Measurements from ENCODE around the gene CDC42SE2. TPM values are rescaled to one million over a fixed set of nuclear protein-coding genes. Genes with fewer than 3 reads are reported as not detected.
A peak's percentile ranks its signal among the peaks of the same experiment; 100 is the strongest.

Gene CDC42SE2
- total RNA-seq, 4 donors from 2014 or later: 71.8 to 118 (median 91.8) TPM

- in situ Hi-C loops (cut with MboI; ENCODE audit: low pct_ligation_motif_present in 1 of 4, low pct_unique_long_range_greater_than_20kb in 1 of 4, low sequenced_read_pairs in 3 of 4): loop anchor here in 1 of 4 donors (10.0 kb wide), 1 partner anchor 100 kb away; the partner anchor contains the start of gene HINT1
- 0 to 1% methylated on average over 8 to 31 of the region's 34 CpGs for WGBS, 2 donors (ENCODE audit: low coverage in 1 of 2)
- Histone ChIP-seq H3K27me3 (no peaks in the 10 kb centered on the region), H3K27ac (peak overlapping the region; percentile 93 to 98 (median 98)), H3K4me1 (peaks cover 5 to 49% (median 28%) of the 10 kb centered on the region in 4 donors), H3K36me3 (no peaks in the 10 kb centered on the region), H3K4me3 (peak overlapping the region; percentile 80 to 100 (median 96)), H3K9me3 (no peaks in the 10 kb centered on the region)
- peak; percentile 46 for DNase-seq
- TF ChIP-seq POLR2A (IDR thresholded peaks at IDR 0.05) (no peak), EP300 (IDR thresholded peaks at IDR 0.05; ENCODE audit: low read depth) (no peak), CTCF (IDR thresholded peaks at IDR 0.05) (no peak), POLR2AphosphoS5 (IDR thresholded peaks at IDR 0.05) (no peak)
- intact Hi-C loops (cut with DNase I; ENCODE audit: low total_unique reads): no loop called here
Measured at GRCh38 chr5:131264451-131265099, 722 bp downstream of the CDC42SE2 start.

GRCh38 chr5:131265311-131265803 is 1.5 kb downstream of the CDC42SE2 start:
- H3K9me3 ChIP-seq: no peaks in the 10 kb centered on the region
- in situ Hi-C loops (cut with MboI; ENCODE audit: low pct_ligation_motif_present in 1 of 4, low pct_unique_long_range_greater_than_20kb in 1 of 4, low sequenced_read_pairs in 3 of 4) (loop anchor here in 1 of 4 donors (10.0 kb wide), 1 partner anchor 101 kb away; the partner anchor contains the start of gene HINT1), intact Hi-C loops (cut with DNase I; ENCODE audit: low total_unique reads) (no loop called here)
- peaks cover 6 to 57% (median 32%) of the 10 kb centered on the region in 4 donors for H3K4me1 ChIP-seq
- H3K27ac ChIP-seq: peak overlapping the region; percentile 93 to 98 (median 98)
- TF ChIP-seq EP300 (IDR thresholded peaks at IDR 0.05; ENCODE audit: low read depth): no peak
- no peak for TF ChIP-seq POLR2A (IDR thresholded peaks at IDR 0.05)
- TF ChIP-seq CTCF (IDR thresholded peaks at IDR 0.05): peak; percentile 44 to 80 (median 55)
- TF ChIP-seq POLR2AphosphoS5 (IDR thresholded peaks at IDR 0.05): peak in 2 of 3 donors; percentile 43 to 66
- DNase-seq: no peak
- 17 to 25% methylated on average over 2 of the region's 2 CpGs for WGBS, 2 donors (ENCODE audit: low coverage in 1 of 2)
- H3K27me3 ChIP-seq: no peaks in the 10 kb centered on the region
- H3K36me3 ChIP-seq: no peaks in the 10 kb centered on the region
- H3K4me3 ChIP-seq: peak overlapping the region; percentile 80 to 100 (median 96)

- no peaks in the 10 kb centered on the region for H3K36me3 ChIP-seq
- 59 to 70% methylated on average over 12 to 16 of the region's 16 CpGs for WGBS, 2 donors (ENCODE audit: low coverage in 1 of 2)
- DNase-seq: no peak
- H3K27ac ChIP-seq: peak overlapping the region; percentile 93 to 98 (median 98)
- in situ Hi-C loops (cut with MboI; ENCODE audit: low pct_ligation_motif_present in 1 of 4, low pct_unique_long_range_greater_than_20kb in 1 of 4, low sequenced_read_pairs in 3 of 4) (loop anchor here in 1 of 4 donors (10.0 kb wide), 1 partner anchor 102 kb away; the partner anchor contains the start of gene HINT1), intact Hi-C loops (cut with DNase I; ENCODE audit: low total_unique reads) (no loop called here)
- TF ChIP-seq CTCF (IDR thresholded peaks at IDR 0.05) (no peak), EP300 (IDR thresholded peaks at IDR 0.05; ENCODE audit: low read depth) (no peak), POLR2AphosphoS5 (IDR thresholded peaks at IDR 0.05) (no peak), POLR2A (IDR thresholded peaks at IDR 0.05) (no peak)
- H3K9me3 ChIP-seq: no peaks in the 10 kb centered on the region
- H3K27me3 ChIP-seq: no peaks in the 10 kb centered on the region
- peak overlapping the region in 3 of 4 donors; percentile 95 to 100 (median 96) for H3K4me3 ChIP-seq
- peaks cover 17 to 64% (median 42%) of the 10 kb centered on the region in 4 donors for H3K4me1 ChIP-seq
Measured at GRCh38 chr5:131266370-131267060, 2.7 kb downstream of the CDC42SE2 start.
